Lung (tissue), 12 donors: Measurements from ENCODE around the gene RRM1. TPM values are rescaled to one million over a fixed set of nuclear protein-coding genes. Genes with fewer than 3 reads are reported as not detected.

ENCODE experiments used
- ATAC-seq: fragments of 200-7000 bp; cut with Tn5 transposase; one replicate; pipeline ENCODE4 v1.9.1; 2020; ENCODE audit warnings: moderate number of reproducible peaks; ENCODE audit not compliant: insufficient read depth, low FRiP score
- DNase-seq, 3 donors: peaks; one replicate each; pipeline ENCODE4 v3.0.0-alpha.2; 2013 to 2017
- H3K27ac ChIP-seq, 2 donors: one replicate each; pipeline ENCODE4 v1.5.1; 2013; ENCODE audit warnings: mild to moderate bottlenecking in 2 of 2, moderate library complexity in 2 of 2, control low read depth in 1 of 2, inconsistent platforms in 1 of 2, low read depth in 1 of 2, low read length in 1 of 2
- H3K27me3 ChIP-seq, 3 donors: one replicate each; pipeline ENCODE4 v1.5.1; 2013; ENCODE audit warnings: low read length in 2 of 3; ENCODE audit not compliant: control insufficient read depth in 3 of 3, insufficient read depth in 3 of 3
- H3K36me3 ChIP-seq, 4 donors: one replicate each; pipeline ENCODE4 v1.5.1; 2013; ENCODE audit warnings: low read length in 4 of 4, mild to moderate bottlenecking in 1 of 4, moderate library complexity in 1 of 4; ENCODE audit not compliant: control insufficient read depth in 4 of 4, insufficient read depth in 4 of 4
- H3K4me1 ChIP-seq, 5 donors: one replicate each; pipeline ENCODE4 v1.5.1; 2013; ENCODE audit warnings: low read length in 5 of 5, mild to moderate bottlenecking in 2 of 5, moderate library complexity in 1 of 5; ENCODE audit not compliant: control insufficient read depth in 5 of 5, insufficient read depth in 5 of 5
- H3K4me3 ChIP-seq: one replicate; pipeline ENCODE4 v1.5.1; 2013; ENCODE audit warnings: mild to moderate bottlenecking, control low read depth, moderate library complexity
- H3K9ac ChIP-seq, 2 donors: one replicate each; pipeline ENCODE4 v1.5.1; 2013; ENCODE audit warnings: low read length in 2 of 2, control low read depth in 1 of 2; ENCODE audit not compliant: insufficient read depth in 1 of 2
- H3K9me3 ChIP-seq, 4 donors: one replicate each; pipeline ENCODE4 v1.5.1; 2013; ENCODE audit warnings: low read length in 3 of 4, mild to moderate bottlenecking in 1 of 4, moderate library complexity in 1 of 4; ENCODE audit not compliant: control insufficient read depth in 4 of 4, insufficient read depth in 3 of 4
- CTCF ChIP-seq: IDR thresholded peaks from 2 replicates; pipeline ENCODE4 v1.5.1; 2012; ENCODE audit warnings: mild to moderate bottlenecking; ENCODE audit errors: control extremely low read depth, extremely low read depth
- WGBS, 2 donors: extraction: QIAGEN DNeasy Blood & Tissue Kit; methylation state at CpG; one replicate each; pipeline ENCODE4 v1.1.7; 2013; 5-methylcytosine and 5-hydroxymethylcytosine counted together
- polyA plus RNA-seq, 2 donors: library from polyadenylated mRNA; stranded (reverse); fragments of 200-250 nt; gene quantifications; one replicate each; pipeline ENCODE4 v1.2.1, GENCODE V29; 2013
- total RNA-seq, 2 donors: library from RNA; depleted of rRNA in 1 of 2; stranded (reverse); fragments of >200 nt in 1 of 2; gene quantifications; one replicate each; pipeline ENCODE4 v1.2.1, GENCODE V29; 2014 to 2021
- donor health status: control.
- donor health status: control.
- donor health status: Bipolar disorder and iron deficiency.
- donor health status: healthy.
- donor health status: DM: yes; HTN: yes; CAD: no.

The RRM1 gene
- total and polyA plus RNA-seq, 4 donors: 9.4 to 46.5 (median 25.8) TPM

- no peak overlapping the region for H3K27ac ChIP-seq
- H3K4me3 ChIP-seq: no peak overlapping the region
- H3K9ac ChIP-seq: no peak overlapping the region
- no peaks in the 10 kb centered on the region for H3K27me3 ChIP-seq
- WGBS, 2 donors: 94 to 100% methylated on average over 1 of the region's 1 CpG
- peaks cover 6 to 48% (median 41%) of the 10 kb centered on the region in 4 donors for H3K36me3 ChIP-seq
- no peak for DNase-seq
- no peak for ATAC-seq
- H3K4me1 ChIP-seq: no peaks in the 10 kb centered on the region
- no peak for TF ChIP-seq CTCF
- H3K9me3 ChIP-seq: peaks cover 3 to 7% (median 4%) of the 10 kb centered on the region in 4 donors
Observed at GRCh38 chr11:4138497-4138896, 43.9 kb downstream of the RRM1 start.

GRCh38 chr11:4140067-4140636, 45.6 kb downstream of the RRM1 start:
- 98% methylated on average over 2 of the region's 2 CpGs for WGBS, 2 donors
- Histone ChIP-seq H3K9me3 (peaks cover 3 to 7% (median 4%) of the 10 kb centered on the region in 4 donors), H3K36me3 (peaks cover 3 to 44% (median 30%) of the 10 kb centered on the region in 4 donors), H3K4me3 (no peak overlapping the region), H3K4me1 (no peaks in the 10 kb centered on the region), H3K27ac (no peak overlapping the region), H3K27me3 (no peaks in the 10 kb centered on the region), H3K9ac (no peak overlapping the region)
- DNase-seq (no peak), ATAC-seq (no peak)
- TF ChIP-seq CTCF: no peak

GRCh38 chr11:4146070-4146771, 51.6 kb downstream of the RRM1 start:
- TF ChIP-seq CTCF: no peak
- peaks cover 0 to 2% (median 0%) of the 10 kb centered on the region in 4 donors for H3K9me3 ChIP-seq
- H3K9ac ChIP-seq: no peak overlapping the region
- peaks cover 0 to 9% (median 4%) of the 10 kb centered on the region in 4 donors for H3K36me3 ChIP-seq
- no peak for DNase-seq
- no peaks in the 10 kb centered on the region for H3K4me1 ChIP-seq
- H3K27me3 ChIP-seq: no peaks in the 10 kb centered on the region
- H3K4me3 ChIP-seq: no peak overlapping the region
- no peak overlapping the region for H3K27ac ChIP-seq
- WGBS, 2 donors: 55 to 73% methylated on average over 7 of the region's 7 CpGs
- ATAC-seq: no peak

- DNase-seq (no peak), ATAC-seq (no peak)
- no peaks in the 10 kb centered on the region for H3K27me3 ChIP-seq
- no peak overlapping the region for H3K4me3 ChIP-seq
- 91% methylated on average over 7 of the region's 7 CpGs for WGBS, 2 donors
- no peaks in the 10 kb centered on the region for H3K4me1 ChIP-seq
- no peak overlapping the region for H3K9ac ChIP-seq
- no peak overlapping the region for H3K27ac ChIP-seq
- no peaks in the 10 kb centered on the region for H3K9me3 ChIP-seq
- peaks cover 0 to 6% (median 2%) of the 10 kb centered on the region in 4 donors for H3K36me3 ChIP-seq
- no peak for TF ChIP-seq CTCF
Observed at GRCh38 chr11:4146772-4147098, 52.1 kb downstream of the RRM1 start.
